ENCODE data around the gene CALCOCO2. TPM values are rescaled to one million over a fixed set of nuclear protein-coding genes. Genes with fewer than 3 reads are reported as not detected.
A peak's percentile ranks its signal among the peaks of the same experiment; 100 is the strongest.

Gene CALCOCO2
- total and polyA plus RNA-seq, 2 of the 13 experiments (the other 11 are each of a cell fraction or from before 2014, with no cell fraction given), result 72.9 to 111 TPM

- TF ChIP-seq ZBTB25 (CRISPR knock-in tag; IDR thresholded peaks at IDR 0.05) (0 out of 2 replicates have a peak, but pooled peaks have one; percentile 45), MTF2 (CRISPR knock-in tag; IDR thresholded peaks at IDR 0.05; ENCODE audit: borderline replicate concordance) (peak; percentile 75; the same call in 1 of the 2 replicates), ERF (CRISPR knock-in tag; IDR thresholded peaks at IDR 0.05) (peak; percentile 58; the same call in 1 of the 2 replicates), RAD21 (CRISPR knock-in tag; IDR thresholded peaks at IDR 0.05) (peak; percentile 71), ZNF263 (CRISPR knock-in tag; IDR thresholded peaks at IDR 0.05) (no peak), ZSCAN29 (CRISPR knock-in tag; conservative IDR thresholded peaks at IDR 0.05) (0 out of 2 replicates have a peak, but pooled peaks have one; percentile 34), CENPT (CRISPR knock-in tag; IDR thresholded peaks at IDR 0.05; ENCODE audit: low read depth) (0 out of 2 replicates have a peak, but pooled peaks have one; percentile 46), TMF1 (CRISPR knock-in tag; IDR thresholded peaks at IDR 0.05; ENCODE audit: low read depth) (no peak), ZNF883 (CRISPR knock-in tag; IDR thresholded peaks at IDR 0.05; ENCODE audit: not compliant biosample characterization) (peak; percentile 37), RBFOX2 (IDR thresholded peaks at IDR 0.05; ENCODE audit: low read depth, low read length) (no peak), ZNF251 (CRISPR knock-in tag; IDR thresholded peaks at IDR 0.05) (no peak), ZSCAN5A (CRISPR knock-in tag; IDR thresholded peaks at IDR 0.05; ENCODE audit: borderline replicate concordance) (no peak), TARDBP (CRISPR knock-in tag; IDR thresholded peaks at IDR 0.05) (no peak), RBM22 (optimal IDR thresholded peaks at IDR 0.05; ENCODE audit: low read length) (no peak), ZBTB20 (CRISPR knock-in tag; IDR thresholded peaks at IDR 0.05; ENCODE audit: borderline replicate concordance, low read depth) (0 out of 2 replicates have a peak, but pooled peaks have one; percentile 16), ZNF333 (CRISPR knock-in tag; IDR thresholded peaks at IDR 0.05; ENCODE audit: borderline replicate concordance) (no peak), GABPB1 (CRISPR knock-in tag; IDR thresholded peaks at IDR 0.05) (peak; percentile 15; the same call in 1 of the 2 replicates), HOMEZ (CRISPR knock-in tag; IDR thresholded peaks at IDR 0.05; ENCODE audit: low read depth) (0 out of 2 replicates have a peak, but pooled peaks have one; percentile 10), KLF13 (CRISPR knock-in tag; IDR thresholded peaks at IDR 0.05) (no peak), BHLHE40 (IDR thresholded peaks at IDR 0.05; ENCODE audit: low read length) (0 out of 2 replicates have a peak, but pooled peaks have one; percentile 15), SYNCRIP (IDR thresholded peaks at IDR 0.05; ENCODE audit: insufficient read depth, low read depth, low read length) (no peak), BRD4 (CRISPR knock-in tag; IDR thresholded peaks at IDR 0.05) (no peak; the same call in 1 of the 2 replicates), ZBTB3 (CRISPR knock-in tag; IDR thresholded peaks at IDR 0.05; ENCODE audit: borderline replicate concordance, low read depth) (no peak), PAX8 (CRISPR knock-in tag; IDR thresholded peaks at IDR 0.05; ENCODE audit: borderline replicate concordance) (0 out of 2 replicates have a peak, but pooled peaks have one; percentile 66), ZNF3 (CRISPR knock-in tag; IDR thresholded peaks at IDR 0.05) (no peak), SMC3 (IDR thresholded peaks at IDR 0.05; ENCODE audit: low read length) (peak; percentile 93)
These were observed 39.5 kb upstream of the CALCOCO2 start (continued) for GRCh38 chr17:48791128-48792032.
